Inferior parietal cortex (tissue), 1 donor: ENCODE data around the gene LAPTM5.
"Not testable (repeated sequence)": the region's sequence is repeated elsewhere in the genome, so short reads cannot be mapped to it uniquely, and the experiment has no call there.

Experiments used
- DNase-seq: peaks from one replicate; pipeline ENCODE4 v3.0.0-alpha.2; 2016; ENCODE audit errors: extremely low spot score

Gene LAPTM5

GRCh38 chr1:30694280-30695175 is 63.0 kb downstream of the LAPTM5 start:
- DNase-seq, result no peak

GRCh38 chr1:30693822-30694221 is 63.8 kb downstream of the LAPTM5 start:
- DNase-seq, result no peak

- DNase-seq, result no peak
Measured at GRCh38 chr1:30693366-30693765, 64.2 kb downstream of the LAPTM5 start.

GRCh38 chr1:30692948-30693301 is 64.6 kb downstream of the LAPTM5 start:
- DNase-seq, result no peak

GRCh38 chr1:30692201-30692947 is 65.2 kb downstream of the LAPTM5 start:
- no peak for DNase-seq

GRCh38 chr1:30691480-30691879 is 66.1 kb downstream of the LAPTM5 start:
- no peak for DNase-seq

- no peak for DNase-seq
Measured at GRCh38 chr1:30689901-30690645, 67.5 kb downstream of the LAPTM5 start.

GRCh38 chr1:30688920-30689794 is 68.4 kb downstream of the LAPTM5 start:
- no peak for DNase-seq

GRCh38 chr1:30688516-30688915 is 69.1 kb downstream of the LAPTM5 start:
- DNase-seq, result not testable (repeated sequence)

- DNase-seq, result no peak
Measured at GRCh38 chr1:30687886-30688285, 69.7 kb downstream of the LAPTM5 start.

- DNase-seq, result no peak
Measured at GRCh38 chr1:30686236-30686935, 71.2 kb downstream of the LAPTM5 start.

GRCh38 chr1:30685796-30686165 is 71.8 kb downstream of the LAPTM5 start:
- no peak for DNase-seq

GRCh38 chr1:30684881-30685795 is 72.4 kb downstream of the LAPTM5 start:
- no peak for DNase-seq

- no peak for DNase-seq
Measured at GRCh38 chr1:30684259-30684658, 73.3 kb downstream of the LAPTM5 start.

- no peak for DNase-seq
Measured at GRCh38 chr1:30683699-30684098, 73.9 kb downstream of the LAPTM5 start.
